Testis (tissue), 3 donors: ENCODE measurements around the gene TM9SF3. TPM values are rescaled to one million over a fixed set of nuclear protein-coding genes. Genes with fewer than 3 reads are reported as not detected.

Experiments
- DNase-seq: peaks from one replicate; pipeline ENCODE4 v3.0.0-alpha.2; 2019
- H3K27ac ChIP-seq, 2 donors: fragments of 200-600 bp; sonication (generic); one replicate each; pipeline ENCODE4 v1.5.1; 2019
- H3K27me3 ChIP-seq: fragments of 200-600 bp; sonication (generic); one replicate; pipeline ENCODE4 v1.5.1; 2019
- H3K36me3 ChIP-seq: fragments of 200-600 bp; sonication (generic); one replicate; pipeline ENCODE4 v1.5.1; 2017; ENCODE audit warnings: low read depth; ENCODE audit errors: missing control alignments
- H3K4me1 ChIP-seq: fragments of 200-600 bp; sonication (generic); one replicate; pipeline ENCODE4 v1.5.1; 2019
- H3K4me3 ChIP-seq, 2 donors: fragments of 200-600 bp; sonication (generic); one replicate each; pipeline ENCODE4 v1.5.1; 2017 to 2019
- H3K9me3 ChIP-seq: fragments of 200-600 bp; sonication (generic); one replicate; pipeline ENCODE4 v1.5.1; 2017
- CTCF ChIP-seq, 3 experiments: fragments of 450-650 bp in 2 of 3; fragments of 200-600 bp in 1 of 3; sonication (generic) in 1 of 3; IDR thresholded peaks; one replicate each; pipeline ENCODE4 v1.5.1; 2016 to 2019; ENCODE audit warnings: antibody characterized with exemption in 3 of 3, mild to moderate bottlenecking in 2 of 3, moderate library complexity in 1 of 3
- POLR2A ChIP-seq: fragments of 450-650 bp; IDR thresholded peaks from one replicate; pipeline ENCODE4 v1.6.1; 2017; ENCODE audit warnings: antibody characterized with exemption, mild to moderate bottlenecking, moderate library complexity
- WGBS, 2 donors: methylation state at CpG; one replicate each; pipeline ENCODE4 v1.1.5; 2018; 5-methylcytosine and 5-hydroxymethylcytosine counted together
- intact Hi-C: fragments of 100-400 bp; cut with DNase I; formaldehyde crosslinking; loops from one replicate; pipeline ENCODE4 v1.15.1; 2023; ENCODE audit warnings: low total_unique reads
- polyA plus RNA-seq: library from polyadenylated mRNA; stranded (reverse); fragments of 350-450 nt; fragmentation: Illumina TruSeq; extraction: RNeasy Lipid Tissue Mini Kit (QIAGEN cat#74804); gene quantifications from one replicate; pipeline ENCODE4 v1.2.3, GENCODE V29; 2014; ENCODE audit warnings: low read depth, low replicate concordance; ENCODE audit not compliant: insufficient read depth
- total RNA-seq, 2 donors: library from RNA; depleted of rRNA; stranded (reverse); fragments of >200 nt; gene quantifications; one replicate each; pipeline ENCODE4 v1.2.3, GENCODE V29; 2016

Gene TM9SF3
- total and polyA plus RNA-seq, 3 donors from 2014 or later, result 67.8 to 69.8 (median 69.3) TPM

GRCh38 chr10:96619120-96619519 is 32.3 kb upstream of the TM9SF3 start:
- Histone ChIP-seq H3K9me3 (no peaks in the 10 kb centered on the region), H3K27me3 (no peaks in the 10 kb centered on the region), H3K36me3 (no peaks in the 10 kb centered on the region), H3K4me1 (peaks cover 22% of the 10 kb centered on the region), H3K4me3 (no peak overlapping the region), H3K27ac (peak overlapping the region; percentile 52 to 68)
- no peak for DNase-seq
- intact Hi-C loops, result no loop called here
- no peak for TF ChIP-seq CTCF (IDR thresholded peaks at IDR 0.05)
- TF ChIP-seq POLR2A, result no peak
- 47 to 76% methylated on average over 11 of the region's 11 CpGs for WGBS, 2 donors

GRCh38 chr10:96618653-96619052 is 31.8 kb upstream of the TM9SF3 start:
- H3K27me3 ChIP-seq, result no peaks in the 10 kb centered on the region
- peaks cover 22% of the 10 kb centered on the region for H3K4me1 ChIP-seq
- TF ChIP-seq POLR2A (no peak), CTCF (IDR thresholded peaks at IDR 0.05) (no peak)
- H3K4me3 ChIP-seq, result no peak overlapping the region
- no peaks in the 10 kb centered on the region for H3K36me3 ChIP-seq
- WGBS, 2 donors, result 27 to 59% methylated on average over 2 of the region's 2 CpGs
- peak overlapping the region; percentile 52 to 68 for H3K27ac ChIP-seq
- peak; percentile 87 for DNase-seq
- intact Hi-C loops, result no loop called here
- H3K9me3 ChIP-seq, result no peaks in the 10 kb centered on the region

GRCh38 chr10:96616961-96617360 is 30.1 kb upstream of the TM9SF3 start:
- H3K4me1 ChIP-seq, result peaks cover 22% of the 10 kb centered on the region
- H3K9me3 ChIP-seq, result no peaks in the 10 kb centered on the region
- no peak for TF ChIP-seq CTCF (IDR thresholded peaks at IDR 0.05)
- no peak for TF ChIP-seq POLR2A
- no peaks in the 10 kb centered on the region for H3K27me3 ChIP-seq
- intact Hi-C loops, result no loop called here
- H3K4me3 ChIP-seq, result no peak overlapping the region
- 60 to 64% methylated on average over 4 of the region's 4 CpGs for WGBS, 2 donors
- no peak overlapping the region for H3K27ac ChIP-seq
- no peak for DNase-seq
- no peaks in the 10 kb centered on the region for H3K36me3 ChIP-seq

GRCh38 chr10:96614515-96614914 is 27.7 kb upstream of the TM9SF3 start:
- intact Hi-C loops, result no loop called here
- Histone ChIP-seq H3K9me3 (no peaks in the 10 kb centered on the region), H3K36me3 (no peaks in the 10 kb centered on the region), H3K27me3 (no peaks in the 10 kb centered on the region), H3K4me3 (no peak overlapping the region), H3K4me1 (peaks cover 15% of the 10 kb centered on the region), H3K27ac (no peak overlapping the region)
- no peak for DNase-seq
- TF ChIP-seq POLR2A (no peak), CTCF (IDR thresholded peaks at IDR 0.05) (no peak)
- 73 to 75% methylated on average over 2 of the region's 2 CpGs for WGBS, 2 donors

- H3K9me3 ChIP-seq, result no peaks in the 10 kb centered on the region
- 91 to 94% methylated on average over 2 to 3 of the region's 3 CpGs for WGBS, 2 donors
Measured at GRCh38 chr10:96613576-96613975, 26.8 kb upstream of the TM9SF3 start.

More at GRCh38 chr10:96613576-96613975, 26.8 kb upstream of the TM9SF3 start:
- no peak for TF ChIP-seq CTCF (IDR thresholded peaks at IDR 0.05)
- Histone ChIP-seq H3K27ac (no peak overlapping the region), H3K4me1 (peaks cover 5% of the 10 kb centered on the region), H3K36me3 (no peaks in the 10 kb centered on the region), H3K27me3 (no peaks in the 10 kb centered on the region), H3K4me3 (no peak overlapping the region)
- intact Hi-C loops, result no loop called here
- DNase-seq, result no peak
